Adrenal gland (tissue), 12 donors: Measurements from ENCODE around the gene DYNC2LI1. TPM values are rescaled to one million over a fixed set of nuclear protein-coding genes. Genes with fewer than 3 reads are reported as not detected.

Experiments used
- DNase-seq, 7 donors: peaks; one replicate each; pipeline ENCODE4 v3.0.0-alpha.2; 2019 to 2020
- H3K27ac ChIP-seq, 5 donors: fragments of 200-600 bp; sonication (generic) in 4 of 5; 1 replicate in 3 of 5; 2 replicates in 2 of 5; pipeline versions ENCODE4 v1.5.1 to v1.8.0; 2016 to 2020; ENCODE audit warnings: mild to moderate bottlenecking in 1 of 5
- H3K27me3 ChIP-seq: fragments of 200-600 bp; 2 replicates; pipeline ENCODE4 v1.8.0; 2021
- H3K36me3 ChIP-seq, 2 donors: fragments of 200-600 bp; replicated peaks in 1 of 2; 1 replicate in 1 of 2; 2 replicates in 1 of 2; pipeline versions ENCODE4 v1.5.1 to v1.8.0; 2018 to 2022
- H3K4me1 ChIP-seq, 2 donors: fragments of 200-600 bp; replicated peaks in 1 of 2; 1 replicate in 1 of 2; 2 replicates in 1 of 2; pipeline versions ENCODE4 v1.5.1 to v1.8.0; 2018 to 2021
- H3K4me3 ChIP-seq, 4 donors: fragments of 200-600 bp; sonication (generic) in 3 of 4; one replicate each; pipeline ENCODE4 v1.5.1; 2016 to 2018
- H3K9me3 ChIP-seq, 3 donors: fragments of 200-600 bp; sonication (generic) in 1 of 3; replicated peaks in 1 of 3; 1 replicate in 2 of 3; 2 replicates in 1 of 3; pipeline versions ENCODE4 v1.5.1 to v1.8.0; 2016 to 2021
- POLR2A ChIP-seq, 2 donors: fragments of 450-650 bp; IDR thresholded peaks; one replicate each; pipeline ENCODE4 v1.6.1; 2017; ENCODE audit warnings: antibody characterized with exemption in 2 of 2, mild to moderate bottlenecking in 2 of 2, moderate library complexity in 1 of 2
- WGBS, 4 donors: extraction: QIAGEN DNeasy Blood & Tissue Kit in 2 of 4; methylation state at CpG; one replicate each; pipeline versions ENCODE4 v1.1.5 to v1.1.7; 2013 to 2017; 5-methylcytosine and 5-hydroxymethylcytosine counted together
- intact Hi-C, 2 donors: fragments of 100-400 bp; cut with DNase I; formaldehyde crosslinking; loops; one replicate each; pipeline versions ENCODE4 v1.14.1 to v1.15.0; 2022 to 2023
- polyA plus RNA-seq, 3 donors: library from polyadenylated mRNA; stranded (reverse); fragments of 200-250 nt in 2 of 3; fragments of 350-450 nt in 1 of 3; fragmentation: Illumina TruSeq in 1 of 3; extraction: RNeasy Lipid Tissue Mini Kit (QIAGEN cat#74804) in 1 of 3; gene quantifications; one replicate each; pipeline ENCODE4 v1.2.3, GENCODE V29; 2013 to 2014
- total RNA-seq, 9 donors: library from RNA; depleted of rRNA in 4 of 9; stranded (reverse); fragments of >200 nt in 4 of 9; fragments of 120-200 nt in 1 of 9; fragmentation: NEBNext Ultra II Directional in 1 of 9; extraction: Animal tissue kit (Norgen Biotek cat#: 25700) in 1 of 9; gene quantifications; one replicate each; pipeline versions ENCODE4 v1.1.0 to v1.2.4, GENCODE V29; 2013 to 2023
- TF ChIP-seq, protein P1 (sequence below), 6 experiments: fragments of 450-650 bp in 4 of 6; fragments of 200-600 bp in 2 of 6; sonication (generic) in 1 of 6; IDR thresholded peaks; 1 replicate in 5 of 6; 2 replicates in 1 of 6; pipeline versions ENCODE4 v1.5.1 to v1.8.0; 2016 to 2021; ENCODE audit warnings: antibody characterized with exemption in 6 of 6, mild to moderate bottlenecking in 2 of 6, moderate library complexity in 1 of 6
- donor health status: healthy with polysubstance abuse.
- donor health status: Bipolar disorder and iron deficiency.
- donor health status: DM: yes; HTN: yes; CAD: no.
- donor health status: DM: no; HTN: no; CAD: no.
- donor health status: DM: no; HTN: no; CAD: no.
- donor health status: DM: yes; HTN: yes; CAD: no.

DYNC2LI1 gene
- total and polyA plus RNA-seq, 12 donors, result 16.9 to 80.5 (median 30.5) TPM

DNA sequence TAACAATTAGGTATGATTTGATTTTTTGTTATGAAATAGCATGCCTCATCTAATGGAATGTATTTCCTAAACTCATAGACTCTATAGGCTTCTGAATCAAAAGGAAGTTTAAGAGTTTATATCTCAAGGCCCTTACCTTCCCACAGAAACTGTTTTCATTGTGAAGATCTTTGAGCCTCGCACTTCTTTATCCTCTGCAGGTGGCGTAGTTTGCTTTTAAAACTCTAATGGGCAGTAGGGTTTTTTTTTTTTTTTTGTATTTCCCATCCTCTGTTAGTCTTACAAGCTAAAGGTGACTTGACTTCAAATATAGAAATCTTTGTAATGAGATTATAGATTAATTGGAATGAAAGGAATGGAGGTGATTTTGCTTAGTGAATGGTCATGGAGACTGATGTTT lies 28.3 kb downstream of the DYNC2LI1 start:
- H3K36me3 ChIP-seq, result peaks cover 0 to 15% of the 10 kb centered on the region in 2 donors
- WGBS, 4 donors, result 95 to 97% (median 96%) methylated on average over 2 of the region's 2 CpGs
- no peaks in the 10 kb centered on the region for H3K27me3 ChIP-seq
- TF ChIP-seq, protein P1, sequence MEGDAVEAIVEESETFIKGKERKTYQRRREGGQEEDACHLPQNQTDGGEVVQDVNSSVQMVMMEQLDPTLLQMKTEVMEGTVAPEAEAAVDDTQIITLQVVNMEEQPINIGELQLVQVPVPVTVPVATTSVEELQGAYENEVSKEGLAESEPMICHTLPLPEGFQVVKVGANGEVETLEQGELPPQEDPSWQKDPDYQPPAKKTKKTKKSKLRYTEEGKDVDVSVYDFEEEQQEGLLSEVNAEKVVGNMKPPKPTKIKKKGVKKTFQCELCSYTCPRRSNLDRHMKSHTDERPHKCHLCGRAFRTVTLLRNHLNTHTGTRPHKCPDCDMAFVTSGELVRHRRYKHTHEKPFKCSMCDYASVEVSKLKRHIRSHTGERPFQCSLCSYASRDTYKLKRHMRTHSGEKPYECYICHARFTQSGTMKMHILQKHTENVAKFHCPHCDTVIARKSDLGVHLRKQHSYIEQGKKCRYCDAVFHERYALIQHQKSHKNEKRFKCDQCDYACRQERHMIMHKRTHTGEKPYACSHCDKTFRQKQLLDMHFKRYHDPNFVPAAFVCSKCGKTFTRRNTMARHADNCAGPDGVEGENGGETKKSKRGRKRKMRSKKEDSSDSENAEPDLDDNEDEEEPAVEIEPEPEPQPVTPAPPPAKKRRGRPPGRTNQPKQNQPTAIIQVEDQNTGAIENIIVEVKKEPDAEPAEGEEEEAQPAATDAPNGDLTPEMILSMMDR (IDR thresholded peaks at IDR 0.05), result no peak
- TF ChIP-seq POLR2A (IDR thresholded peaks at IDR 0.05), result no peak
- intact Hi-C loops, result no loop called here
- H3K27ac ChIP-seq, result no peak overlapping the region
- H3K4me1 ChIP-seq, result no peaks in the 10 kb centered on the region
- no peak for DNase-seq
- H3K9me3 ChIP-seq, result no peaks in the 10 kb centered on the region
- H3K4me3 ChIP-seq, result no peak overlapping the region

GRCh38 chr2:43803113-43803512 lies 29.3 kb downstream of the DYNC2LI1 start:
- TF ChIP-seq, protein P1 (IDR thresholded peaks at IDR 0.05), result no peak
- TF ChIP-seq POLR2A (IDR thresholded peaks at IDR 0.05), result no peak
- Histone ChIP-seq H3K4me1 (no peaks in the 10 kb centered on the region), H3K27me3 (no peaks in the 10 kb centered on the region), H3K4me3 (no peak overlapping the region), H3K27ac (no peak overlapping the region), H3K9me3 (no peaks in the 10 kb centered on the region), H3K36me3 (peaks cover 0 to 15% of the 10 kb centered on the region in 2 donors)
- DNase-seq, result no peak
- intact Hi-C loops, result no loop called here
- 69 to 82% (median 75%) methylated on average over 1 of the region's 1 CpG for WGBS, 4 donors

DNA sequence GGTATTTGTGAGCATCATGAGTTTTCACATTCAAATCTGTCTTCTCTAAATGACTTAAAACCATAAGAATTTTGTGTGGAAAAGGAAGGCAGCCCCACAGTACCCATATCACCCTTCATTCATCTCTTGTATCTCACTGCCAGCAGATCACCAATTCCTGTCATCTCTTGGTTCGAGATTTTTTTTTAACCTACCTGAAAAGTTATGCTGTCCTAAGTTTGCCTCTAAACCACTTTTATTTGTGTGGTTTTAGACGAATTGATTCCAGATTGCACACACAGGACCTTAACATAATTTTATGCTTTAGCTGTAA lies 32.8 kb downstream of the DYNC2LI1 start:
- no peak for DNase-seq
- no peak overlapping the region for H3K4me3 ChIP-seq
- 86 to 91% (median 90%) methylated on average over 2 of the region's 2 CpGs for WGBS, 4 donors
- no peaks in the 10 kb centered on the region for H3K4me1 ChIP-seq
- H3K36me3 ChIP-seq, result peaks cover 0 to 20% of the 10 kb centered on the region in 2 donors
- no peaks in the 10 kb centered on the region for H3K27me3 ChIP-seq
- intact Hi-C loops, result no loop called here
- H3K9me3 ChIP-seq, result no peaks in the 10 kb centered on the region
- H3K27ac ChIP-seq, result no peak overlapping the region
- TF ChIP-seq, protein P1 (IDR thresholded peaks at IDR 0.05), result no peak
- no peak for TF ChIP-seq POLR2A (IDR thresholded peaks at IDR 0.05)

GRCh38 chr2:43810452-43810851 lies 36.6 kb downstream of the DYNC2LI1 start:
- no peak overlapping the region for H3K4me3 ChIP-seq
- H3K27me3 ChIP-seq, result no peaks in the 10 kb centered on the region
- intact Hi-C loops, result no loop called here
- no peaks in the 10 kb centered on the region for H3K9me3 ChIP-seq
- WGBS, 4 donors, result 66 to 77% (median 72%) methylated on average over 2 of the region's 2 CpGs
- no peak for DNase-seq
- H3K36me3 ChIP-seq, result peaks cover 0 to 13% of the 10 kb centered on the region in 2 donors
- no peak overlapping the region for H3K27ac ChIP-seq
- TF ChIP-seq POLR2A (IDR thresholded peaks at IDR 0.05), result no peak
- TF ChIP-seq, protein P1 (IDR thresholded peaks at IDR 0.05), result no peak
- no peaks in the 10 kb centered on the region for H3K4me1 ChIP-seq
